ENCODE measurements around the gene STUB1. TPM values are rescaled to one million over a fixed set of nuclear protein-coding genes. Genes with fewer than 3 reads are reported as not detected.

The STUB1 gene
- total RNA-seq, 4 donors from 2014 or later: 155 to 215 (median 178) TPM

DNA sequence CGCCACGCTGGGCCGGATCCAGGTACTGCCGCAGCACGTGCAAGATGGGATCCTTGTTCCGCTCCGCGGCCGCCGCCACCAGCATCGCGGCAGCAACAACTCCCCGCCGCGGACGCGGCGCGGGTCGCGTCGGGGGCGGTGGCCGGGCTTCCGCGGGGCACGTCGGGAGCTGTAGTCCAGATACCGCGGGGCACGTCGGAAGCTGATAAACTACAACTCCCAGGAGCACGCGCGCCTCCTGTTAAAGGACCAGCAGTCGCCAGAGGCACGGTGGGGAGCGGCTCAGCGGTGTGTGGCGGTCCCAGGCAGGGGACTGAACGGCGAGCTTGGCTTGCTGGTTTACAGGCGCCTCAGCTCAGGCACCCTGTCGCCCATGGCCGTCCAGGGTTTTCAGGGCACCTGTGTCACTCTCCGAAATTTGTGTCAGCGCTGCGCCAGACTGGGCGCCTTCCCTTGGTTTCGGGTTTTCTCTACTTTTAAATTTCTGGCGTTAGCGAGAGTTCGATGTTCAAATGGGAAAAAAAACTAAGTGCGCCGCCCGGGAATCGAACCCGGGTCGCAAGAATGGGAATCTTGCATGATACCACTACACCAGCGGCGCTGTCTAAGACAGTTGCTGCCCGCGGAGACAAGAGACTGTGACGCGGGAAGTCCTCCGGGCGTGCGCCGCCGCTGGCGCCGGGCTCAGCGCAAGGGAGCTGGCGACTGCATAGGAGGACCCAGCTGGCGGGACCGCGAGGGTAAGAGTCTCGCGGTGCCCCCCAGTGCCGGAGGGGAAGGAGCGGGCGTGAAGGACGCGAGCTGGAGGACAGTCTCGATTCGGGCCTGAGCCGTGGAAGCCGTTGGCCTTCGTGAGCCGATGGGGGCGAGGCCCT is 43.8 kb upstream of the STUB1 start, which contains the start of gene METTL26:
METTL26 (minus strand) TSS at position 100 of the 875 bp plus-strand sequence; CDS start at position 85, 15 bp downstream.
- peak within 1 kb of the TSS; percentile 66 to 91 (median 82) for H3K4me3 ChIP-seq
- H3K36me3 ChIP-seq: peaks cover 10 to 24% (median 19%) of the 10 kb centered on the region in 4 donors
- WGBS: 0% methylated on average over 31 of the region's 91 CpGs
- peaks cover 0 to 13% (median 0%) of the 10 kb centered on the region in 4 donors for H3K27me3 ChIP-seq
- peak; percentile 98 for DNase-seq (ENCODE audit: extremely low spot score)
- H3K4me1 ChIP-seq: peaks cover 22 to 49% (median 42%) of the 10 kb centered on the region in 4 donors
- peak within 1 kb of the TSS; percentile 93 to 98 (median 95) for H3K27ac ChIP-seq (replicated peaks in 1 of 4)
- no peak for TF ChIP-seq POLR2A (IDR thresholded peaks at IDR 0.05; ENCODE audit: low read depth)
- TF ChIP-seq POLR2AphosphoS5 (IDR thresholded peaks at IDR 0.05): peak; percentile 85 to 88
- TF ChIP-seq, protein P1, sequence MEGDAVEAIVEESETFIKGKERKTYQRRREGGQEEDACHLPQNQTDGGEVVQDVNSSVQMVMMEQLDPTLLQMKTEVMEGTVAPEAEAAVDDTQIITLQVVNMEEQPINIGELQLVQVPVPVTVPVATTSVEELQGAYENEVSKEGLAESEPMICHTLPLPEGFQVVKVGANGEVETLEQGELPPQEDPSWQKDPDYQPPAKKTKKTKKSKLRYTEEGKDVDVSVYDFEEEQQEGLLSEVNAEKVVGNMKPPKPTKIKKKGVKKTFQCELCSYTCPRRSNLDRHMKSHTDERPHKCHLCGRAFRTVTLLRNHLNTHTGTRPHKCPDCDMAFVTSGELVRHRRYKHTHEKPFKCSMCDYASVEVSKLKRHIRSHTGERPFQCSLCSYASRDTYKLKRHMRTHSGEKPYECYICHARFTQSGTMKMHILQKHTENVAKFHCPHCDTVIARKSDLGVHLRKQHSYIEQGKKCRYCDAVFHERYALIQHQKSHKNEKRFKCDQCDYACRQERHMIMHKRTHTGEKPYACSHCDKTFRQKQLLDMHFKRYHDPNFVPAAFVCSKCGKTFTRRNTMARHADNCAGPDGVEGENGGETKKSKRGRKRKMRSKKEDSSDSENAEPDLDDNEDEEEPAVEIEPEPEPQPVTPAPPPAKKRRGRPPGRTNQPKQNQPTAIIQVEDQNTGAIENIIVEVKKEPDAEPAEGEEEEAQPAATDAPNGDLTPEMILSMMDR (IDR thresholded peaks at IDR 0.05): peak in 2 of 3 experiments; percentile 1 to 34
- no peaks in the 10 kb centered on the region for H3K9me3 ChIP-seq
- intact Hi-C loops (cut with DNase I): loop anchor here (5.0 kb wide), 2 partner anchors 49 to 234 kb away; partner anchors contain the start of gene DECR2

DNA sequence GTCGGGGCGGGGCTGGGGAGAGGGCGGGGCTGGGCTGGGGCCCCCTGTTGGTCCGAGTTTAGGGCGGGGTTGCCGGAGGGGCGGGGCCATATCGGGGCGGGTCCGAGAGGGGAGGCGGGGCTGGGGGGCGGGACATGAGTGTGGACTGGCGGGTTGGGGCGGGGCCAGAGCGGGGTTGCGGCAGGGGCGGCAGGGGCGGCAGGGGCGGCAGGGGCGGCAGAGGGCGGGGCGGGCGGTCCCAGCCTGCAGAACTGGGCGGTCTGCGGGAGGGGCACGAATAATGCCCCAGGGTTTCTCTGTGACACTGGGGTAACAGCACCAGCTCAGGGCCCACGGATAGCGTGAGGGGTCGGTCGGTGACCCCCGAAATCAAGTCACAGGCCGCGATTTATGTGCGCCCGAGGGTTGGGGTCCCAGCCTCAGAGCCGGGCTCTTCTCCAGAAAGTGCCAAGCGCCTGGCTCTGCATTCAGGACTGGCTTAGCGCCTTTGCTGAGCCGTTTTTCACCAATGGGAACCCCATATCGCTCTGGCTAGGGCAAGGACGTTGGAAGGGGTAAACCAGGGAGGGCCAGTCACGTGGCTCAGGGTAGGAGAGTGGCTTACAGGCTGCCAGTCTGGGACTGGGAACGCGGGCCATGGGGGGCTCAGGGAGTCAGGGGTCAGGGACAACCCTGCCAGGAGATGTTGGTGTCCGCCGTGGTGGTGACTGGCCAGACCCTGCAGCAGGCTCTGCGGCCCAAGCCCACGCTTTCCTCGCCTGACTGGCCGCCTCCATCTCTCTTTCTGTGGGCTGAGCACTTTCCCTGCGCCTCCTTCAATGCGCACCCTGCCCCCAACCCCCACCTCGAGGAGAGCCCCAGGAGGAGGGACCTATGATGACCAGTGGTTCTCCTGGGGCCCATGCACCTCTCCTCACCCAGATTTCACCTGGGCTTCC is 42.9 kb upstream of the STUB1 start:
- Histone ChIP-seq H3K36me3 (peaks cover 10 to 24% (median 19%) of the 10 kb centered on the region in 4 donors), H3K27me3 (peaks cover 0 to 8% (median 0%) of the 10 kb centered on the region in 4 donors), H3K27ac (replicated peaks in 1 of 4) (peak overlapping the region; percentile 93 to 98 (median 95)), H3K9me3 (no peaks in the 10 kb centered on the region), H3K4me3 (peak overlapping the region; percentile 66 to 91 (median 82)), H3K4me1 (peaks cover 23 to 57% (median 45%) of the 10 kb centered on the region in 4 donors)
- peak; percentile 98 for DNase-seq (ENCODE audit: extremely low spot score)
- WGBS: 39% methylated on average over 18 of the region's 53 CpGs
- TF ChIP-seq POLR2A (IDR thresholded peaks at IDR 0.05; ENCODE audit: low read depth) (no peak), EP300 (IDR thresholded peaks at IDR 0.05) (no peak), POLR2AphosphoS5 (IDR thresholded peaks at IDR 0.05) (no peak)
- TF ChIP-seq, protein P1 (IDR thresholded peaks at IDR 0.05): no peak
- intact Hi-C loops (cut with DNase I): loop anchor here (5.0 kb wide), 2 partner anchors 50 to 235 kb away; partner anchors contain the start of gene DECR2

DNA sequence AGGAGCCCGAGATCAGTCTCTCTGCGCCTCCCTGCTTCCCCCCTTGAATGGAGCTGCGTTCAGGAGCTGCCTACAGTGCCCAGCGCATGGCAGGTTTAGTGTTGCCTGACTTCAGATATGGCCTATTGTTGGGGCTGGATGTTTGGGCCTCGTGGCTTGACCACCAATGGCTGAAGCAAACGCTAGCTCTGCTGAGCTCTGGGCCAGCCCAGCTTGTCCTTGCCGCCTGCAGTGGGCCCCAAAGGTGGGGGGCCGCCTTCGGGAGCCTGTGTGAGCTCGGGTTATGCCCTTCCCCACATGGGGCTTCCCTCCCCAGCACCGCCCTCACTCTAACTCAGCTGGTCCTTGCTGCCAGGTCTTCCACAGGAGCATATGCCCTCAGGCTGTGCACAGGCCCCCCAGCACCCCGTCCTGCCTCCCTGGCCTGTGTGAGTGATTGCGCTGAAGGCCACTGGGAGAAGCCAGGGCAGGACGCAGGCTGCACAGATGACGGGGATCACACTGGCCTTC is 42.1 kb upstream of the STUB1 start:
- intact Hi-C loops (cut with DNase I): loop anchor here (5.0 kb wide), 2 partner anchors 51 to 236 kb away; partner anchors contain the start of gene DECR2
- DNase-seq (ENCODE audit: extremely low spot score): no peak
- H3K9me3 ChIP-seq: no peaks in the 10 kb centered on the region
- WGBS: 96% methylated on average over 4 of the region's 15 CpGs
- H3K36me3 ChIP-seq: peaks cover 7 to 17% (median 14%) of the 10 kb centered on the region in 4 donors
- peak overlapping the region; percentile 81 to 97 (median 93) for H3K27ac ChIP-seq (replicated peaks in 1 of 4)
- peaks cover 31 to 64% (median 52%) of the 10 kb centered on the region in 4 donors for H3K4me1 ChIP-seq
- no peak overlapping the region for H3K4me3 ChIP-seq
- peaks cover 0 to under 1% (median 0%) of the 10 kb centered on the region in 4 donors for H3K27me3 ChIP-seq
- no peak for TF ChIP-seq EP300 (IDR thresholded peaks at IDR 0.05)
- TF ChIP-seq POLR2AphosphoS5 (IDR thresholded peaks at IDR 0.05): no peak
- TF ChIP-seq, protein P1 (IDR thresholded peaks at IDR 0.05): no peak
- TF ChIP-seq POLR2A (IDR thresholded peaks at IDR 0.05; ENCODE audit: low read depth): no peak

DNA sequence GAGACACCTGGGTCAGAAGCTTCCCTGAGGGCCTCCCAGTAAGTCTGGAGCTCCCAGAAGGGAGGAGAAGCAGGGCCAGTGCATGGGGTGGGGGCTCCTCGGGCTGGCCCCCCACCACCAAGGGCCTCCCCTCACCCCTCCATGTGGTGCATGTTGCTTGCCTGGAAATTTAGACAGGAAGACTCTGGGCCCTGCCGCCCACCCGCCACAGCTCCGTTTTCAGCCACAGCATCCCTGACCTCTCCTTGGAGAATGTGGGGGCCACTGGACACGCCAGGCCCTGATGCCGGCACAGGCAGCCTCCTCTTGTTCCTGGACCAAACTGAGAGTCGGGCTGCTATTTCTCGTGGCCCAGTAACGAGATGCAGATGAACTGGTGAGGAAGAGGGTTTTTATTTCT is 41.4 kb upstream of the STUB1 start:
- peaks cover 0 to 9% (median 6%) of the 10 kb centered on the region in 4 donors for H3K36me3 ChIP-seq
- WGBS: 80% methylated on average over 9 of the region's 9 CpGs
- no peaks in the 10 kb centered on the region for H3K27me3 ChIP-seq
- no peak for TF ChIP-seq POLR2A (IDR thresholded peaks at IDR 0.05; ENCODE audit: low read depth)
- TF ChIP-seq POLR2AphosphoS5 (IDR thresholded peaks at IDR 0.05): no peak
- no peak for TF ChIP-seq EP300 (IDR thresholded peaks at IDR 0.05)
- TF ChIP-seq, protein P1 (IDR thresholded peaks at IDR 0.05): no peak
- intact Hi-C loops (cut with DNase I): loop anchor here (5.0 kb wide), 2 partner anchors 52 to 237 kb away; partner anchors contain the start of gene DECR2
- H3K27ac ChIP-seq (replicated peaks in 1 of 4): peak overlapping the region in 2 of 4 donors; percentile 35 to 93
- H3K9me3 ChIP-seq: no peaks in the 10 kb centered on the region
- H3K4me3 ChIP-seq: no peak overlapping the region
- H3K4me1 ChIP-seq: peaks cover 33 to 72% (median 60%) of the 10 kb centered on the region in 4 donors
- no peak for DNase-seq (ENCODE audit: extremely low spot score)
